T-helper 2 cell treated with Interferon-gamma antibody and Interleukin-4, amounts not matched to agents 5 μg/mL and 100 μg/mL, for 36 hours (primary cell): Measurements from ENCODE around the gene CACNA2D1.
"Not testable (repeated sequence)": the region's sequence is repeated elsewhere in the genome, so short reads cannot be mapped to it uniquely, and the experiment has no call there.

ENCODE experiments used
- DNase-seq: peaks from one replicate; pipeline ENCODE4 v3.0.0; 2021; ENCODE audit warnings: low spot score
- H3K27ac Mint-ChIP-seq: one replicate; pipeline ENCODE4 v1.8.0; 2021; ENCODE audit warnings: mild to moderate bottlenecking, mixed read lengths
- H3K27me3 Mint-ChIP-seq: one replicate; pipeline ENCODE4 v1.8.0; 2021; ENCODE audit warnings: low read depth, mixed read lengths
- H3K36me3 Mint-ChIP-seq: one replicate; pipeline ENCODE4 v1.8.0; 2021; ENCODE audit warnings: low read depth, mixed read lengths
- H3K4me1 Mint-ChIP-seq: one replicate; pipeline ENCODE4 v1.8.0; 2021; ENCODE audit warnings: low read depth, mixed read lengths
- H3K4me3 Mint-ChIP-seq: one replicate; pipeline ENCODE4 v1.8.0; 2022; ENCODE audit warnings: mild to moderate bottlenecking, moderate library complexity, mixed read lengths
- H3K9me3 Mint-ChIP-seq: one replicate; pipeline ENCODE4 v1.8.0; 2021; ENCODE audit warnings: mixed read lengths

The CACNA2D1 gene

GRCh38 chr7:82444220-82444909, 788 bp upstream of the CACNA2D1 start:
- no peak for DNase-seq
- Mint-ChIP-seq H3K27ac (no peak overlapping the region), H3K9me3 (no peaks in the 10 kb centered on the region), H3K4me3 (peak overlapping the region; percentile 48), H3K4me1 (no peaks in the 10 kb centered on the region), H3K27me3 (peaks cover 44% of the 10 kb centered on the region), H3K36me3 (no peaks in the 10 kb centered on the region)

GRCh38 chr7:82443036-82443546, 486 bp downstream of the CACNA2D1 start:
- peaks cover 44% of the 10 kb centered on the region for H3K27me3 Mint-ChIP-seq
- H3K27ac Mint-ChIP-seq, result no peak overlapping the region
- no peaks in the 10 kb centered on the region for H3K4me1 Mint-ChIP-seq
- H3K9me3 Mint-ChIP-seq, result no peaks in the 10 kb centered on the region
- H3K4me3 Mint-ChIP-seq, result no peak overlapping the region
- no peak for DNase-seq
- no peaks in the 10 kb centered on the region for H3K36me3 Mint-ChIP-seq

- DNase-seq, result no peak
- no peaks in the 10 kb centered on the region for H3K36me3 Mint-ChIP-seq
- peaks cover 41% of the 10 kb centered on the region for H3K27me3 Mint-ChIP-seq
- H3K9me3 Mint-ChIP-seq, result no peaks in the 10 kb centered on the region
- no peaks in the 10 kb centered on the region for H3K4me1 Mint-ChIP-seq
- peak overlapping the region; percentile 34 for H3K4me3 Mint-ChIP-seq
- H3K27ac Mint-ChIP-seq, result no peak overlapping the region
These were observed 1.0 kb downstream of the CACNA2D1 start for GRCh38 chr7:82442492-82443035.

GRCh38 chr7:82441669-82442478, 1.7 kb downstream of the CACNA2D1 start:
- no peak overlapping the region for H3K27ac Mint-ChIP-seq
- H3K27me3 Mint-ChIP-seq, result peaks cover 41% of the 10 kb centered on the region
- no peaks in the 10 kb centered on the region for H3K36me3 Mint-ChIP-seq
- no peak overlapping the region for H3K4me3 Mint-ChIP-seq
- no peaks in the 10 kb centered on the region for H3K9me3 Mint-ChIP-seq
- no peak for DNase-seq
- H3K4me1 Mint-ChIP-seq, result no peaks in the 10 kb centered on the region

GRCh38 chr7:82438521-82438920, 5.1 kb downstream of the CACNA2D1 start:
- Mint-ChIP-seq H3K36me3 (no peaks in the 10 kb centered on the region), H3K9me3 (no peaks in the 10 kb centered on the region), H3K27me3 (peaks cover 22% of the 10 kb centered on the region), H3K27ac (no peak overlapping the region), H3K4me3 (no peak overlapping the region), H3K4me1 (no peaks in the 10 kb centered on the region)
- no peak for DNase-seq

- DNase-seq, result no peak
- no peaks in the 10 kb centered on the region for H3K36me3 Mint-ChIP-seq
- H3K9me3 Mint-ChIP-seq, result no peaks in the 10 kb centered on the region
- peaks cover 4% of the 10 kb centered on the region for H3K27me3 Mint-ChIP-seq
- no peaks in the 10 kb centered on the region for H3K4me1 Mint-ChIP-seq
- no peak overlapping the region for H3K4me3 Mint-ChIP-seq
- H3K27ac Mint-ChIP-seq, result no peak overlapping the region
These were observed 7.8 kb downstream of the CACNA2D1 start for GRCh38 chr7:82435769-82436168.

GRCh38 chr7:82434275-82435022, 9.1 kb downstream of the CACNA2D1 start:
- Mint-ChIP-seq H3K27me3 (no peaks in the 10 kb centered on the region), H3K27ac (no peak overlapping the region), H3K4me3 (no peak overlapping the region), H3K4me1 (no peaks in the 10 kb centered on the region), H3K9me3 (no peaks in the 10 kb centered on the region), H3K36me3 (no peaks in the 10 kb centered on the region)
- no peak for DNase-seq

GRCh38 chr7:82433507-82433906, 10.1 kb downstream of the CACNA2D1 start:
- Mint-ChIP-seq H3K27ac (no peak overlapping the region), H3K36me3 (no peaks in the 10 kb centered on the region), H3K27me3 (no peaks in the 10 kb centered on the region), H3K4me1 (no peaks in the 10 kb centered on the region), H3K9me3 (no peaks in the 10 kb centered on the region), H3K4me3 (no peak overlapping the region)
- DNase-seq, result no peak

GRCh38 chr7:82432743-82433142, 10.8 kb downstream of the CACNA2D1 start:
- not testable (repeated sequence) for H3K4me1 Mint-ChIP-seq, H3K27me3 Mint-ChIP-seq, H3K4me3 Mint-ChIP-seq, H3K9me3 Mint-ChIP-seq, DNase-seq, H3K27ac Mint-ChIP-seq, H3K36me3 Mint-ChIP-seq

GRCh38 chr7:82430500-82431465, 12.8 kb downstream of the CACNA2D1 start:
- no peak for DNase-seq
- H3K4me1 Mint-ChIP-seq, result no peaks in the 10 kb centered on the region
- no peak overlapping the region for H3K27ac Mint-ChIP-seq
- no peaks in the 10 kb centered on the region for H3K9me3 Mint-ChIP-seq
- no peaks in the 10 kb centered on the region for H3K27me3 Mint-ChIP-seq
- no peak overlapping the region for H3K4me3 Mint-ChIP-seq
- H3K36me3 Mint-ChIP-seq, result no peaks in the 10 kb centered on the region

- Mint-ChIP-seq H3K9me3 (no peaks in the 10 kb centered on the region), H3K27ac (no peak overlapping the region), H3K4me3 (no peak overlapping the region), H3K27me3 (no peaks in the 10 kb centered on the region), H3K36me3 (no peaks in the 10 kb centered on the region), H3K4me1 (no peaks in the 10 kb centered on the region)
- DNase-seq, result no peak
These were observed 14.2 kb downstream of the CACNA2D1 start for GRCh38 chr7:82429408-82429807.

- H3K9me3 Mint-ChIP-seq, result no peaks in the 10 kb centered on the region
- H3K36me3 Mint-ChIP-seq, result no peaks in the 10 kb centered on the region
- no peak overlapping the region for H3K4me3 Mint-ChIP-seq
- H3K4me1 Mint-ChIP-seq, result no peaks in the 10 kb centered on the region
- H3K27ac Mint-ChIP-seq, result no peak overlapping the region
- H3K27me3 Mint-ChIP-seq, result no peaks in the 10 kb centered on the region
- no peak for DNase-seq
These were observed 15.2 kb downstream of the CACNA2D1 start for GRCh38 chr7:82428186-82428961.
